H1 (cell line): ENCODE data around the gene PSPN. TPM values are rescaled to one million over a fixed set of nuclear protein-coding genes. Genes with fewer than 3 reads are reported as not detected.

Source experiments
- CHD2 ChIP-seq: IDR thresholded peaks from 2 replicates; pipeline ENCODE4 v1.6.1; 2012; ENCODE audit warnings: low read length, improper control_type of control experiment
- FOSL1 ChIP-seq: IDR thresholded peaks from 2 replicates; pipeline ENCODE4 v1.6.1; 2011; ENCODE audit warnings: mild to moderate bottlenecking, low read depth, low read length, moderate library complexity; ENCODE audit not compliant: insufficient read depth
- NRF1 ChIP-seq: IDR thresholded peaks from 2 replicates; pipeline ENCODE4 v1.6.1; 2011; ENCODE audit warnings: mild to moderate bottlenecking, low read depth, low read length, improper control_type of control experiment
- POU5F1 ChIP-seq: IDR thresholded peaks from 2 replicates; pipeline ENCODE4 v1.6.1; 2011; ENCODE audit warnings: low read depth, mild to moderate bottlenecking, low read length, moderate library complexity
- SP1 ChIP-seq: IDR thresholded peaks from 2 replicates; pipeline ENCODE4 v1.6.1; 2011; ENCODE audit warnings: low read depth, low read length
- polyA plus RNA-seq, 7 experiments: library from polyadenylated mRNA; depleted of rRNA in 3 of 7; stranded (reverse) in 5 of 7; unstranded in 2 of 7; fragments of >200 nt in 5 of 7; fragments of 200-250 nt in 2 of 7; gene quantifications; 1 replicate in 5 of 7; 2 replicates in 1 of 7; 4 replicates in 1 of 7; pipeline versions ENCODE4 v1.2.1 to v1.2.3, GENCODE V29; 2011 to 2013; ENCODE audit warnings: missing spikeins in 2 of 7, mixed read lengths in 2 of 7
- total RNA-seq: library from RNA; stranded (reverse); fragmentation: NEBNext Ultra II Directional; extraction: Animal tissue kit (Norgen Biotek cat#: 25700); gene quantifications from 2 replicates; pipeline ENCODE4 v1.2.1, GENCODE V29; 2021

Gene PSPN
- total and polyA plus RNA-seq, 2 of the 8 experiments (the other 6 are each of a cell fraction or from before 2014, with no cell fraction given): 1.0 to 2.1 TPM

GRCh38 chr19:6333439-6333838 lies 42.3 kb downstream of the PSPN start, which contains the start of gene ACER1 (continued):
- TF ChIP-seq POU5F1: no peak
- TF ChIP-seq FOSL1: no peak
- TF ChIP-seq CHD2: no peak
- TF ChIP-seq NRF1: no peak
- TF ChIP-seq SP1: no peak
- TF ChIP-seq, all 59 proteins: peak for 0
